Measurements from ENCODE around the gene HACD4. TPM values are rescaled to one million over a fixed set of nuclear protein-coding genes. Genes with fewer than 3 reads are reported as not detected.

HACD4 gene
- total and polyA plus RNA-seq, 7 donors = 0.16 to 0.52 (median 0.23) TPM

GRCh38 chr9:20996809-20997208, 34.6 kb downstream of the HACD4 start:
- H3K36me3 ChIP-seq (ENCODE audit: insufficient read depth in 1 of 2, low read depth in 1 of 2) = peaks cover 2 to 33% of the 10 kb centered on the region in 2 donors
- intact Hi-C loops (cut with DNase I) = no loop called here
- H3K27ac ChIP-seq = no peak overlapping the region
- H3K9me3 ChIP-seq = peaks cover 11% of the 10 kb centered on the region
- WGBS, 3 donors = 93 to 98% (median 96%) methylated on average over 2 of the region's 2 CpGs
- TF ChIP-seq CTCF (IDR thresholded peaks at IDR 0.05) = no peak
- no peaks in the 10 kb centered on the region for H3K27me3 ChIP-seq (ENCODE audit: insufficient read depth in 3 of 3, low read length in 2 of 3)
- no peak for DNase-seq
- H3K4me3 ChIP-seq = no peak overlapping the region
- no peak for ATAC-seq
- no peaks in the 10 kb centered on the region for H3K4me1 ChIP-seq

DNA sequence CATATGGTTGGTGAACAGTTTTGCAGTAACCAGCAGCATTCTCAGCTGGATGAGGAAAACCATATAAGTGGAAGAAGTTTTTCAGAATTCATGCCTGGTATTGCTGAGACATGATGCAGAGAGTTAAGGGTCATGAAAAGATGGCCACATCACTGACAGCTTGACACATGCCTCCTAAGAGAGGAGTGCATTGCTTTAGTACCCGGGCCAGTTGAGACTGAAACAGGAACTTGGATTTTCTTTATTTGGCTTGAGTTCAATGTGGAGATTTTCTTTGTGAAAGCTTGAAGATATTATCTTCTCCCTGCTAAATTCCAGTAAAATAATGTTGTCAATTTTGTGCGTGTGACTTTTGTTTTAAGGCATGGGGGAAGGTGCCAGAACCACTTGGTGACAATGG, 35.8 kb downstream of the HACD4 start:
- no peak for DNase-seq
- Histone ChIP-seq H3K27ac (no peak overlapping the region), H3K36me3 (ENCODE audit: insufficient read depth in 1 of 2, low read depth in 1 of 2) (peaks cover 2 to 35% of the 10 kb centered on the region in 2 donors), H3K4me1 (no peaks in the 10 kb centered on the region), H3K27me3 (ENCODE audit: insufficient read depth in 3 of 3, low read length in 2 of 3) (no peaks in the 10 kb centered on the region), H3K9me3 (peaks cover 3% of the 10 kb centered on the region), H3K4me3 (no peak overlapping the region)
- intact Hi-C loops (cut with DNase I) = no loop called here
- WGBS, 3 donors = 58 to 62% (median 59%) methylated on average over 2 of the region's 2 CpGs
- TF ChIP-seq CTCF (IDR thresholded peaks at IDR 0.05) = no peak
- ATAC-seq = no peak

- no peak for TF ChIP-seq CTCF (IDR thresholded peaks at IDR 0.05)
- ATAC-seq (no peak), DNase-seq (no peak)
- H3K27me3 ChIP-seq (ENCODE audit: insufficient read depth in 3 of 3, low read length in 2 of 3) = no peaks in the 10 kb centered on the region
- no peaks in the 10 kb centered on the region for H3K9me3 ChIP-seq
- H3K4me3 ChIP-seq = no peak overlapping the region
- 55 to 68% (median 67%) methylated on average over 3 of the region's 3 CpGs for WGBS, 3 donors
- peaks cover 7 to 43% of the 10 kb centered on the region in 2 donors for H3K36me3 ChIP-seq (ENCODE audit: insufficient read depth in 1 of 2, low read depth in 1 of 2)
- H3K4me1 ChIP-seq = no peaks in the 10 kb centered on the region
- intact Hi-C loops (cut with DNase I) = no loop called here
- no peak overlapping the region for H3K27ac ChIP-seq
These were observed 37.0 kb downstream of the HACD4 start for GRCh38 chr9:20994486-20994885.

DNA sequence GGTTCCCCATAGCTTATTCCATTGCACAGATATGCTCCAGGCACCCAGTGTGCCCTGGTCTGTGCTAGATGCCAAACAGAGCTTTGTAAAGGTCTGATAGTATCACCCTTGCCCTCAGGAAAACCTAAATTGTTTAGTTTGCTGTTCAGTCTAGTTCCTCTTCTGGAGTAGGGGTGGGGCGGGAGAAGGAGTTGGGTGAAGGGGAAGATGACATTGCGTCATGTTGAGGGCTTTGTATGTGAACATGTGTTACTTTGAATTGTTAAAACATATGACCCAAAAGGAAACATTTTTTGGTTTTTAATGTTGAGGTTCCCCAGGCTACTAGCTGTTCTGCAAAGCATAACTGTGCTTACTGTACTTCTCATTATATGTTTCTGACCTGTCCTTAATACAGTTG, 40.6 kb downstream of the HACD4 start:
- intact Hi-C loops (cut with DNase I) = no loop called here
- H3K4me3 ChIP-seq = no peak overlapping the region
- peak in 1 of 2 donors; percentile 38 for DNase-seq
- ATAC-seq = no peak
- 85 to 92% (median 90%) methylated on average over 2 of the region's 2 CpGs for WGBS, 3 donors
- H3K4me1 ChIP-seq = no peaks in the 10 kb centered on the region
- peaks cover 9 to 57% of the 10 kb centered on the region in 2 donors for H3K36me3 ChIP-seq (ENCODE audit: insufficient read depth in 1 of 2, low read depth in 1 of 2)
- H3K27ac ChIP-seq = no peak overlapping the region
- H3K9me3 ChIP-seq = no peaks in the 10 kb centered on the region
- TF ChIP-seq CTCF (IDR thresholded peaks at IDR 0.05) = no peak
- no peaks in the 10 kb centered on the region for H3K27me3 ChIP-seq (ENCODE audit: insufficient read depth in 3 of 3, low read length in 2 of 3)

DNA sequence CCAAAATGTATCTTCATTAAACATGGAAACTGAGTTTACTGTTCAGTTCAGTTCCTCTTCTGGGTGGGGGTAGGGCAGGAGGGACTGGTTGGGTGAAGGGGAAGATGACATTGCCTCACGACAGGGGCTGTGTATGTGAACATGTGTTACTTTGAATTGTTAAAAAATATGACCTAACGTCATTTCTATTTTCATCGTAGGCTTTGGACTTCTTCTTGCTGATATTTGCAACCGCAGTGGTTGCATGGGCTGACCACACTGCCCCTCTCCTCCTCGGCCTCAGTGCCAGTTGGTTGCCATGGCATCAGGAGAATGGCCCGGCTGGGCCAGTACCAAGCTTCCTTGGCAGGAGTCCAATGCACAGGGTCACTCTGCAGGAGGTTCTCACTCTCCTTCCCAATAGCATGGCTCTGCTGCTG, 41.5 kb downstream of the HACD4 start:
- H3K36me3 ChIP-seq (ENCODE audit: insufficient read depth in 1 of 2, low read depth in 1 of 2) = peaks cover 9 to 51% of the 10 kb centered on the region in 2 donors
- intact Hi-C loops (cut with DNase I) = no loop called here
- WGBS, 3 donors = 61 to 82% (median 68%) methylated on average over 6 of the region's 6 CpGs
- no peaks in the 10 kb centered on the region for H3K9me3 ChIP-seq
- no peak overlapping the region for H3K27ac ChIP-seq
- ATAC-seq (peak in 1 of 4 donors; percentile 19), DNase-seq (peak; percentile 29 to 54)
- no peaks in the 10 kb centered on the region for H3K4me1 ChIP-seq
- H3K27me3 ChIP-seq (ENCODE audit: insufficient read depth in 3 of 3, low read length in 2 of 3) = no peaks in the 10 kb centered on the region
- no peak overlapping the region for H3K4me3 ChIP-seq
- no peak for TF ChIP-seq CTCF (IDR thresholded peaks at IDR 0.05)
